ENCODE measurements around the gene GPN1.
A peak's percentile ranks its signal among the peaks of the same experiment; 100 is the strongest.
"Not testable (repeated sequence)": the region's sequence is repeated elsewhere in the genome, so short reads cannot be mapped to it uniquely, and the experiment has no call there.

GPN1 gene

DNA sequence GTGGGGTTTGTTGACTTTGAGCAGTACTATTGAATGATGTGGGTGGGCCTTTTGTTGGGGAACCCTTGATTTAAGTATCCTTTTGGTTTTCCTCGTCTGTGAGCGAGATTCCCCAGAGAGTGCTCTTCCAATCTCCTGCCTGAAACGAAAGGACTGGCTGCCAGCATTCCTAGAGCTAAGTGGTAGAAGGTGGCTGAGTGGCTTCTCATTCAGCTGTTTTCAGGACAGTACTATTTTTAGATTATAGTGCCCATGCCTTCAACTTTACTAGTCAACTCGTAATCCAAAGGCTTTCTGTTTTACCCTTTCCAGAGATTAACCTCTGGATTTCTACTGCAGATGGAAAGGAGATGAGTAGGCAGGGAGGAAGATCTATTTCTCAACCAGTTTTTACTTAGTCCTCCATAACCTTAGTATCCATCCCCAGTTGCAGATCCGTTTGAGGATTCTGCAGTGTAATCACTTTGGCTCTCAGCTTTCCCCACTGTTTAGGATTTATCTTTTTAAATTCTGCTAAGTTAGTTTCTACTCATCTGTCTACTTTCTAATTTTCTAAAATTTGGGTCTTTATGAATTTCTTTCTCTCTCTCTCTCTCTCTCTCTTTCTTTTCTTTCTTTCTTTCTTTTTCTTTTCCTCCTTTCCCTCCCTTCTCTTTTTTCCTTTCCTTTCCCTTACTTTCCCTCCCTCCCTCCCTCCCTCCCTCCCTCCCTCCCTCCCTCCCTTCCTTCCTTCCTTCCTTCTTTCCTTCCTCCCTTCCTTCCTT lies 44.1 kb downstream of the GPN1 start:
- no peak for DNase-seq (ENCODE audit: low spot score)

GRCh38 chr2:27680571-27680970 lies 51.7 kb downstream of the GPN1 start:
- DNase-seq (ENCODE audit: low spot score), result no peak

DNA sequence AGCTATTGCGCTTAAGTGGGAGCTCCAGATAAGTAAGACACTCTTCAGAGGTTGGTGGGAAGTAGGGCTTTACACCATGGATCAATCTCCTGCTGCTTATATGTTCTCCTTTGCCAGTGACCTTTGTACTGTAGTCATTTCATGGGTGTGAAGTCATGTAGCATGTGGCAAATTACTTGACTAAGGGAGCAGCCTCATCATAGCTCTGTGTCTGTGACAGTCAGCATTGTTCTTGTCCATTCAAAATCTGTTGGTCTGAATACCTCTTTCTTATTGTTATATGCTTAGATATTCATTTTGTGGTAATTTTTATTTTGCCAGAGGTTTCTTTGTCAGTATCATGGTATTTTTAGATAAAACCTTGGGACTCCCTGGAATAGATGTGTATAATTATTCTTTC lies 53.0 kb downstream of the GPN1 start:
- no peak for DNase-seq (ENCODE audit: low spot score)

DNA sequence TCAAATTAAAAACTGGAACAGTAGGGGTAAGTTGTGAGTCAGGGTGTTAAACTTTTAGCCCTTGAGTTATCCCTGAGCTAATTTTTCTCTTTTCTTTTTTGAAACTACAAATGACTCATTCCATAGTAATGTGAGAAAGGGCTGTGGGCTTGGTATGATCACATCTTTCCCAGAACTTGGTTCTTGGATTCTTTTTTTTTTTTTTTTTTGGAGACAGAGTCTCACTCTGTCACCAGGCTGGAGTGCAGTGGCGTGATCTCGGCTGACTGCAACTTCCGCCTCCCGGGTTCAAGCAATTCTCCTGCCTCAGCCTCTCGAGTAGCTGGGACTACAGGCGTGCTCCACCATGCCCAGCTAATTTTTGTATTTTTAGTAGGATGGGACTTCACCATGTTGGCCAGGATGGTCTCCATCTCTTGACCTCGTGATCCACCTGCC lies 53.5 kb downstream of the GPN1 start:
- not testable (repeated sequence) for DNase-seq (ENCODE audit: low spot score)

- peak; percentile 96 for DNase-seq (ENCODE audit: low spot score)
Measured at GRCh38 chr2:27683390-27684071, 54.7 kb downstream of the GPN1 start.

GRCh38 chr2:27685006-27685405 lies 56.2 kb downstream of the GPN1 start:
- not testable (repeated sequence) for DNase-seq (ENCODE audit: low spot score)

DNA sequence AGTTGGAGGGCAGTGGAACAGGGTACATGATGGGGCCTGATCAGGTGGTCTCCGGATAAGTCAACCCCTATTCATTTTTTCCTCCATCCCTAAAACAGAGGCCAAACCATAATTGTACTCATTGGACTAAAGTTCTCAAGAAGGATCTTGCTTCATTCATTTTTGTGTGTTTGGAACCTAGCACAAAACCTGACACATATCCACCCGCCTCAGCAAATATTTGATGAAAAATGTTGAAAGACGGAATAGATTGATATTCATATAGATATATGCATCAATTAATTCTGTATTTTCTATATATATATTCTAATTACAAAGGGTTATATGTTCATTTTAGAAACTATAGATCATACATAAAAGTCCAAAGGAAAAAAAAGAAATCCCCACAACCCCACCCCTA lies 56.7 kb downstream of the GPN1 start:
- DNase-seq (ENCODE audit: low spot score), result no peak

- no peak for DNase-seq (ENCODE audit: low spot score)
Measured at GRCh38 chr2:27687232-27687631, 58.4 kb downstream of the GPN1 start.

GRCh38 chr2:27689424-27689823 lies 60.6 kb downstream of the GPN1 start:
- DNase-seq (ENCODE audit: low spot score), result no peak

DNA sequence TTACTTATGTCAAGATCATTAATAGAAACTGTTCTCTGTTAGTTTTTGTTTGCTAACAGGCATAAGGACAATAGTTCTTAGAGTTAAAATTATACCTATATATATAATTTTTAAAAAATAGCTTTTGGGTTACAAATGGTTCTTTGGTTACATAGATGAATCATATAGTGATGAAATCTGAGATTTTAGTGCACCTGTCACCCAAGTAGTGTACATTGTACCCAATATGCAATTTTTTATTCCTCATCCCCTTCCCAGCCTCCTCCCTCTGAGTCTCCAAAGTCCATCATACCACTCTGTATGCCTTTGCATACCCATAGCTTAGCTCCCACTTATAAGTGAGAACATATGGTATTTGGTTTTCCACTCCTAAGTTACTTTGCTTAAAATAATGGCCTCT lies 61.2 kb downstream of the GPN1 start:
- no peak for DNase-seq (ENCODE audit: low spot score)

DNA sequence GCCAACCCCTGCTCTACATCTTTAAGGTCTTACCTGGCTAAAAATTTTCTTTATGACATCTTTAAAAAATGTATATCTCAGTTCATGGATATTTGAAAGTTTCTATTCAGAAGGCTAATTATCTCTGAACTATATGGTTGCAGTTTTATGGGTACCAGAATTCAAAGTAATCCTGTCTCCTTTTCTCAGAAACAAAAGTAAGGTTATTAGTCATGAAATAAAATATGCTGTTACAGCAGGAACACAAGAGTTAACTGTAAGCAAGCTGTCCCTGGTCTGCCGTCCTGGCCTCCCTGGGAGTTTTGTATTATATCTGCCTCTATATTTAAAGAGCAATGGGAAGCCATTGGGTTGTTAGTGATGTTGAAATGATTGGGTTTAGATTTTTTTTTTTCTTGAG lies 68.8 kb downstream of the GPN1 start:
- no peak for DNase-seq (ENCODE audit: low spot score)
